MCF 10A (cell line): ENCODE measurements around the gene PTGER4. TPM values are rescaled to one million over a fixed set of nuclear protein-coding genes. Genes with fewer than 3 reads are reported as not detected.

Source experiments
- BruUV-seq: library from RNA; stranded (reverse); fragments of 400-500 nt; replicated peaks from 2 replicates; lab custom pipeline; 2021; lab: Mats Ljungman, UMichigan
- CTCF ChIA-PET: fragments of 300-600 bp; sonication (Branson Sonifier 250); formaldehyde crosslinking; extraction: SDS; loops from one replicate; lab custom pipeline; 2021; ENCODE audit warnings: antibody characterized with exemption, inconsistent platforms; lab: Yijun Ruan, JAX
- POLR2A ChIA-PET: fragments of 300-600, 350-650 bp; sonication (Branson Sonifier 250); formaldehyde crosslinking; extraction: SDS; loops from one replicate; lab custom pipeline; 2020; ENCODE audit warnings: antibody characterized with exemption, inconsistent platforms; lab: Yijun Ruan, JAX
- DNase-seq: peaks from one replicate; pipeline ENCODE4 v3.0.0-alpha.2; 2018; ENCODE audit not compliant: unreplicated experiment
- H3K27ac Mint-ChIP-seq: one replicate; pipeline ENCODE4 v1.8.0; 2022; ENCODE audit warnings: mild to moderate bottlenecking, low read depth, mixed read lengths; ENCODE audit not compliant: unreplicated experiment
- H3K27me3 Mint-ChIP-seq: one replicate; pipeline ENCODE4 v1.8.0; 2022; ENCODE audit warnings: mixed read lengths; ENCODE audit not compliant: insufficient read depth, unreplicated experiment
- H3K36me3 Mint-ChIP-seq: one replicate; pipeline ENCODE4 v1.8.0; 2022; ENCODE audit warnings: mild to moderate bottlenecking, moderate library complexity, mixed read lengths; ENCODE audit not compliant: insufficient read depth, unreplicated experiment
- H3K4me1 Mint-ChIP-seq: one replicate; pipeline ENCODE4 v1.8.0; 2022; ENCODE audit warnings: mixed read lengths; ENCODE audit not compliant: insufficient read depth, unreplicated experiment
- H3K4me3 Mint-ChIP-seq: one replicate; pipeline ENCODE4 v1.8.0; 2022; ENCODE audit warnings: mild to moderate bottlenecking, moderate library complexity, mixed read lengths; ENCODE audit not compliant: unreplicated experiment
- H3K9me3 Mint-ChIP-seq: one replicate; pipeline ENCODE4 v1.8.0; 2022; ENCODE audit warnings: mixed read lengths; ENCODE audit not compliant: unreplicated experiment
- intact Hi-C: fragments of 100-400 bp; cut with micrococcal nuclease; formaldehyde crosslinking; loops from 2 replicates; pipeline ENCODE4 v1.14.1; 2022
- total RNA-seq: library from RNA; stranded (reverse); gene quantifications from 2 replicates; pipeline ENCODE4 v1.2.3, GENCODE V29; 2022
- TF ChIP-seq, protein P1 (sequence below): fragments of 200-600 bp; IDR thresholded peaks from one replicate; pipeline ENCODE4 v1.8.0; 2022; ENCODE audit warnings: antibody characterized with exemption, mild to moderate bottlenecking; ENCODE audit not compliant: unreplicated experiment

Gene PTGER4
- total RNA-seq, 1 experiment from 2014 or later, result 2.5 TPM

DNA sequence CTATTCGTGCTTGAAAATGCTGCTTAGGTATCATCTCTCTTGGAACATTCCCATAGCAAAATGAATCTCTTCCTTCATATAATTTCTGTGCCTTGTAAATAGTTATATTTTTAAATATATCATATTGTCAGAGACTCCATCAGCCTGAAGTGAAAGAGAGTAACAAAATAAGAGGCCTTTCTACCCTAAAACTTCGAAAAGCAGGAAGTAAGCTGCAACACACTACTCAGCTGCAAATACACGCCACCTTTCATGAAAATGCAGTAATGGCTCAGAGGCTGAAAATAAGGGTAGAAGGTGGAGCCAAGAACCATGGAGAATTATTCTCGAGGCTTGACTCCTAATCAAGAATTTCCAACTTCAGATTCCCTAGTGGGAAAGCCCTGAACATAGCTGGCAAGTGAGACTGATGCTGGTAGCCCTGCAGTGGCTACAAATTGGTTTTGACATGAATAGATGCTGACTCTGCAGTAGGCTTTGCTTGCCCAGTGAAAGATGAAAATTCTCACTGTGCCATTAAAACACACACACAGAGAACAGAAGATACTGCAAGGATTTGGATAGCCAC is 30.2 kb upstream of the PTGER4 start:
- TF ChIP-seq, protein P1, sequence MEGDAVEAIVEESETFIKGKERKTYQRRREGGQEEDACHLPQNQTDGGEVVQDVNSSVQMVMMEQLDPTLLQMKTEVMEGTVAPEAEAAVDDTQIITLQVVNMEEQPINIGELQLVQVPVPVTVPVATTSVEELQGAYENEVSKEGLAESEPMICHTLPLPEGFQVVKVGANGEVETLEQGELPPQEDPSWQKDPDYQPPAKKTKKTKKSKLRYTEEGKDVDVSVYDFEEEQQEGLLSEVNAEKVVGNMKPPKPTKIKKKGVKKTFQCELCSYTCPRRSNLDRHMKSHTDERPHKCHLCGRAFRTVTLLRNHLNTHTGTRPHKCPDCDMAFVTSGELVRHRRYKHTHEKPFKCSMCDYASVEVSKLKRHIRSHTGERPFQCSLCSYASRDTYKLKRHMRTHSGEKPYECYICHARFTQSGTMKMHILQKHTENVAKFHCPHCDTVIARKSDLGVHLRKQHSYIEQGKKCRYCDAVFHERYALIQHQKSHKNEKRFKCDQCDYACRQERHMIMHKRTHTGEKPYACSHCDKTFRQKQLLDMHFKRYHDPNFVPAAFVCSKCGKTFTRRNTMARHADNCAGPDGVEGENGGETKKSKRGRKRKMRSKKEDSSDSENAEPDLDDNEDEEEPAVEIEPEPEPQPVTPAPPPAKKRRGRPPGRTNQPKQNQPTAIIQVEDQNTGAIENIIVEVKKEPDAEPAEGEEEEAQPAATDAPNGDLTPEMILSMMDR, result no peak
- Mint-ChIP-seq H3K9me3 (no peaks in the 10 kb centered on the region), H3K4me1 (peaks cover 8% of the 10 kb centered on the region), H3K27me3 (no peaks in the 10 kb centered on the region), H3K4me3 (no peak overlapping the region), H3K27ac (no peak overlapping the region), H3K36me3 (no peaks in the 10 kb centered on the region)
- intact Hi-C loops, result no loop called here
- no peak for DNase-seq
- BruUV-seq, result no TSS peak
- ChIA-PET CTCF (no interaction called here), POLR2A (interaction anchor here (0.7 to 0.8 kb wide), 2 partner anchors 24 to 48 kb away, joined by 3 to 4 read pairs; no protein-coding TSS in a partner anchor)

DNA sequence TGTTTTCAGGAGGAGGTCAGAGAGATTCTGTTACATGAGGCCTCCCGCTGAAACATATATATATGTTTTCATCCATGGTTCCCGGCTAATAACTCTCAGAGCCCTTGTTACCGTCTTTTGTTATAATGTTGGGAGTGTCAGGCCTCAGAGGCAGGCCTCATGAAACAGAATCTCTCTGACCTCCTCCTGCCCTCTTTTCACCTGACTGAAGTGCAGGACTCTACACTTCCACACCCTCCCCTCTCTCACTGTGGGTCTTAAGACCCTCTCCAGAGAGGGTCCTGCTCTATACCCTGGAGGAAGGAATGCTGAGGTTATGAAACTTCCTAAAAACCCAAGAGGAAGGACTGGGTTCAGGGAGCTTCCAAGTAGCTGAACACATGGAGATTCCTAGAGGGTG is 28.5 kb upstream of the PTGER4 start:
- peaks cover 8% of the 10 kb centered on the region for H3K4me1 Mint-ChIP-seq
- no TSS peak for BruUV-seq
- TF ChIP-seq, protein P1, result no peak
- H3K27ac Mint-ChIP-seq, result no peak overlapping the region
- H3K36me3 Mint-ChIP-seq, result no peaks in the 10 kb centered on the region
- ChIA-PET CTCF (no interaction called here), POLR2A (interaction anchor here (0.6 to 0.7 kb wide), 2 partner anchors 19 to 275 kb away, joined by 3 read pairs; no protein-coding TSS in a partner anchor)
- no peak for DNase-seq
- H3K9me3 Mint-ChIP-seq, result no peaks in the 10 kb centered on the region
- H3K27me3 Mint-ChIP-seq, result no peaks in the 10 kb centered on the region
- intact Hi-C loops, result no loop called here
- no peak overlapping the region for H3K4me3 Mint-ChIP-seq

DNA sequence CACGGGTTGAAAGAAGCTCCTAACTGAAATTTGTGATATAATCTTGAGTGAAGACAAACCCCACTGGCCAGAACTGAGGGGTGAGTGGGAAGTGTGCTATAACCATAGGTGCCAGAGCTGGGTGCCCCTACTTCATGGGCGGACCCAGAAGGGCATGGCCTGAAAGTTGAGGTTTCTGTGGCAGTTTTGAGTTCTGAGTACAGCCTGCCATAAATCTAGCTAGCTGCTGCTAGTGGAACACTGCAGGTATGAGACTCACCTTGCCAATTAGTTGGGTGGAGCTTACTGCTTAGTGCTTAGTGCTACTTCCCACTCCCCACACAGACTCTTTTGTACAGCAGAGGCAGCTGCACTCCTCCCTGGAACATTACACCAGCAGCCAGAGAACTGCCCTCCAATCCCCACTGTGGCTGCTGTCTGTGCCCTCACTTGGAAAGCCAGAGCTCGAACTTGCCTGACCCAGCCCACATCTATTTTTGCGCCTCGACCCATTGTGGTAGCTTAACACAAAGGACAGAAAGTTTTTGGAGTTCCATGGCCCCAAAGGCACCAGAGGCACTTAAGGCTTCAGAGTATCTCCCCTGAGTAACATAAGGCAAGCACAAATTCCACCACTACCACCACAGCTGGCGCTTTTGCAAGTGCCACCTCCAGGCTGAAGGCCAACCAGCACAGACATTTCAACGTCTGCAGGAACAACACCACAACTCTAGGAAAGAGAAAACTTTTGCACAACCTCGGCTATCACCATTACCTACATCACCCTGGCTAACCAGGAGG is 27.1 kb upstream of the PTGER4 start:
- no TSS peak for BruUV-seq
- H3K36me3 Mint-ChIP-seq, result no peaks in the 10 kb centered on the region
- H3K9me3 Mint-ChIP-seq, result no peaks in the 10 kb centered on the region
- intact Hi-C loops, result no loop called here
- ChIA-PET POLR2A (interaction anchor here (1.0 kb wide), 1 partner anchor 141 kb away, joined by 4 read pairs; no protein-coding TSS in a partner anchor), CTCF (interaction anchor here (0.5 to 1.0 kb wide), 4 partner anchors 17 to 247 kb away, joined by 3 to 5 read pairs (median 4); no protein-coding TSS in a partner anchor)
- TF ChIP-seq, protein P1, result no peak
- H3K4me1 Mint-ChIP-seq, result peaks cover 8% of the 10 kb centered on the region
- no peak overlapping the region for H3K4me3 Mint-ChIP-seq
- no peak overlapping the region for H3K27ac Mint-ChIP-seq
- DNase-seq, result no peak
- H3K27me3 Mint-ChIP-seq, result no peaks in the 10 kb centered on the region
